OCI-LY3 (cell line): ENCODE measurements around the gene SRR.

Experiments
- H2AFZ ChIP-seq: fragments of 200-600, 300-600 bp; shearing (Covaris generic); 2 replicates; pipeline ENCODE4 v1.6.0; 2014; ENCODE audit warnings: antibody characterized with exemption, low read depth, low read length
- H3K27ac ChIP-seq: fragments of 200-600, 300-600 bp; sonication (generic); 2 replicates; pipeline ENCODE4 v1.5.1; 2014; ENCODE audit warnings: mild to moderate bottlenecking, low read length, moderate library complexity, mixed read lengths
- H3K27me3 ChIP-seq: fragments of 200-600, 300-600 bp; sonication (generic); 2 replicates; pipeline ENCODE4 v1.6.1; 2014; ENCODE audit warnings: low read depth, low read length, mixed read lengths
- H3K36me3 ChIP-seq: fragments of 200-600, 300-600 bp; sonication (generic); replicated peaks from 2 replicates; pipeline ENCODE3; 2014; ENCODE audit warnings: low read depth, low read length, mixed read lengths
- H3K4me1 ChIP-seq: fragments of 300-600, 200-600 bp; sonication (generic); 2 replicates; pipeline ENCODE4 v1.6.1; 2014; ENCODE audit warnings: low read length, mixed read lengths
- H3K4me2 ChIP-seq: fragments of 200-600, 300-600 bp; sonication (generic); 2 replicates; pipeline ENCODE4 v1.6.1; 2014; ENCODE audit warnings: low read length, mixed read lengths
- H3K4me3 ChIP-seq: fragments of 300-600, 200-600 bp; sonication (generic); 2 replicates; pipeline ENCODE4 v1.5.1; 2014; ENCODE audit warnings: antibody characterized with exemption, mild to moderate bottlenecking, low read length, moderate library complexity
- H3K79me2 ChIP-seq: fragments of 300-600, 200-600 bp; shearing (Covaris generic); 2 replicates; pipeline ENCODE4 v1.6.1; 2014; ENCODE audit warnings: mild to moderate bottlenecking, low read length, mixed read lengths
- H3K9ac ChIP-seq: fragments of 300-600, 200-600 bp; shearing (Covaris generic); 2 replicates; pipeline ENCODE4 v1.6.0; 2014; ENCODE audit warnings: mild to moderate bottlenecking, low read length, moderate library complexity
- H3K9me3 ChIP-seq: fragments of 200-600, 300-600 bp; shearing (Covaris generic); 2 replicates; pipeline ENCODE4 v1.6.1; 2014; ENCODE audit warnings: low read length, mixed read lengths; ENCODE audit not compliant: insufficient read depth
- H4K20me1 ChIP-seq: fragments of 200-600, 300-600 bp; sonication (generic); 2 replicates; pipeline ENCODE4 v1.6.1; 2016; ENCODE audit warnings: low read length, mixed read lengths; ENCODE audit not compliant: insufficient read depth
- EZH2phosphoT487 ChIP-seq: fragments of 200-600 bp; shearing (Covaris generic); IDR thresholded peaks from 2 replicates; pipeline ENCODE4 v1.6.1; 2018; ENCODE audit warnings: antibody characterized with exemption, mixed run types, low read depth
- TF ChIP-seq, protein P1 (sequence below): fragments of 200-600, 300-600 bp; sonication (generic); IDR thresholded peaks from 2 replicates; pipeline ENCODE4 v1.5.1; 2014; ENCODE audit warnings: antibody characterized with exemption, low read length, low read depth

SRR gene

DNA sequence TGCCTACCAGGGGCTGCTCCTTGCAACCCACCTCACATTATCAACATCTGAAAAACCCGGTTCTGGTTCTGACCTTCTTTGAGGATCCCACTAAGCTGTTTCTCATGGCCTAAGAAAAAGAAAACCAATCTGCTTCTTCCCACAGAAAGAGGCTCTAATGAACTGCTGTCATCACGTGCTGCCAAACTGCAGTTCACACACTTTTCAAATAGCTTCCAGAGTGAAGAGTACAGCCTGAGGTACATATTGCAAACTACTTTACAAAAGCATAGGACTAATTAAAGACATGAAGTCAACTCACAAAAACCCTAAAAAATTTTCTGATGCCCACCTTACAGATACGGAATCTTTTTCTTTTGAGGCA is 36.9 kb upstream of the SRR start:
- Histone ChIP-seq H4K20me1 (no peaks in the 10 kb centered on the region), H3K9me3 (peaks cover 5% of the 10 kb centered on the region; the same call in 1 of the 2 replicates), H3K36me3 (no peaks in the 10 kb centered on the region), H3K4me2 (no peak overlapping the region), H3K4me1 (no peaks in the 10 kb centered on the region), H3K79me2 (no peaks in the 10 kb centered on the region), H3K4me3 (no peak overlapping the region), H3K9ac (no peak overlapping the region), H3K27ac (no peak overlapping the region), H3K27me3 (no peaks in the 10 kb centered on the region), H2AFZ (no peak overlapping the region)
- TF ChIP-seq EZH2phosphoT487: no peak
- TF ChIP-seq, protein P1, sequence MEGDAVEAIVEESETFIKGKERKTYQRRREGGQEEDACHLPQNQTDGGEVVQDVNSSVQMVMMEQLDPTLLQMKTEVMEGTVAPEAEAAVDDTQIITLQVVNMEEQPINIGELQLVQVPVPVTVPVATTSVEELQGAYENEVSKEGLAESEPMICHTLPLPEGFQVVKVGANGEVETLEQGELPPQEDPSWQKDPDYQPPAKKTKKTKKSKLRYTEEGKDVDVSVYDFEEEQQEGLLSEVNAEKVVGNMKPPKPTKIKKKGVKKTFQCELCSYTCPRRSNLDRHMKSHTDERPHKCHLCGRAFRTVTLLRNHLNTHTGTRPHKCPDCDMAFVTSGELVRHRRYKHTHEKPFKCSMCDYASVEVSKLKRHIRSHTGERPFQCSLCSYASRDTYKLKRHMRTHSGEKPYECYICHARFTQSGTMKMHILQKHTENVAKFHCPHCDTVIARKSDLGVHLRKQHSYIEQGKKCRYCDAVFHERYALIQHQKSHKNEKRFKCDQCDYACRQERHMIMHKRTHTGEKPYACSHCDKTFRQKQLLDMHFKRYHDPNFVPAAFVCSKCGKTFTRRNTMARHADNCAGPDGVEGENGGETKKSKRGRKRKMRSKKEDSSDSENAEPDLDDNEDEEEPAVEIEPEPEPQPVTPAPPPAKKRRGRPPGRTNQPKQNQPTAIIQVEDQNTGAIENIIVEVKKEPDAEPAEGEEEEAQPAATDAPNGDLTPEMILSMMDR: no peak

DNA sequence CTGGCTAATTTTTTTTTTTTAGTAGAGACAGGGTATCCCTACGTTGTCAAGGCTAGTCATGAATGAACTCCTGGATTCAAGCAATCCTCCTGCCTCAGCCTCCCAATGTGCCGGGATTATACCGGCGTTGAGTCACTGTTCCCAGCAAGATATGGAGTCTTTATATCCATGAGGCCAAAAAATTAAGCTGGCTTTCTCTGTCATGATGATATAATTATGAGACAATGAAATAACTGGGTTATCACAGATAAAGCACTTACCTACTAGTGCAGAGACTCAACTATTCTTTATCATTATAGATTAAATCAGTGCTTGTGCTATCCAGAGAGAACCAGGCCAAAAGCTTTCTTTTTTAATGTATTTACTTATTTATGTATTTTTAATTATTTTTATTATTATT is 36.4 kb upstream of the SRR start:
- H2AFZ ChIP-seq: no peak overlapping the region
- no peak for TF ChIP-seq EZH2phosphoT487
- TF ChIP-seq, protein P1: no peak
- no peak overlapping the region for H3K27ac ChIP-seq
- H3K36me3 ChIP-seq: no peaks in the 10 kb centered on the region
- no peak overlapping the region for H3K4me2 ChIP-seq
- H3K9ac ChIP-seq: no peak overlapping the region
- peaks cover 5% of the 10 kb centered on the region; the same call in 1 of the 2 replicates for H3K9me3 ChIP-seq
- H3K79me2 ChIP-seq: no peaks in the 10 kb centered on the region
- no peaks in the 10 kb centered on the region for H4K20me1 ChIP-seq
- H3K4me1 ChIP-seq: no peaks in the 10 kb centered on the region
- H3K27me3 ChIP-seq: no peaks in the 10 kb centered on the region
- no peak overlapping the region for H3K4me3 ChIP-seq

DNA sequence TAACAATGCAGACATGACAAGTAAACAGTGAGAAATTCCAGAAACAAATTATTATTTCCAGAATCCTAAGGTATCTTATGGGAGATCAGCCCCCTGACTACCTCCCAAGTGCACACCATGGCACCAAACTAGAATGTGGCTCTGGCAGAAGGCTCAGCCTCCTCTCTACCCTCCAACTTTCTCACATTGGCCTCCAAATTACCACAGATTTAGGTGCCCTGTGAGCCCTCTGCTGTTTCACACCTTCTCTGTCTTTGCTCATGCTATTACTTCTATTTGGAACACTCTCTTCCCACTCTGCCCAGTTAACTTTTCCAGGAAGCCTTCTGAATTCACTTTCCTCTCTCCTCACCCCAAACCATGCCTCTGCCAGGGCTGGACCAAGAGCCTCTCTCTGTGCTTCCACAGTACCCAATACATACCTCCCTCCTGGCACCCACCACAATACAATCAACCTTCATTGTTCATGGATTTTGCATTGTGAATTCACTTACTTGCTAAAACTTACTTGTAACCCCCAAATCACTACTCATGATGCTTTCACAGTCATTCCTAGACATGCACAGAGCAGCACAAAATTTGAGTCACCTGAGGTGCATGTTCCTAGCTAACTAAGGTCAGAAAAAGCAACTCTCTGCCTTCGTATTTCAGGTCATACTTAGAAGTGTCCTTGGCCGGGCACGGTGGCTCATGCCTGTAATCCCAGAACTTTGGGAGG is 31.6 kb upstream of the SRR start:
- no peaks in the 10 kb centered on the region for H3K9me3 ChIP-seq
- no peaks in the 10 kb centered on the region for H4K20me1 ChIP-seq
- no peak for TF ChIP-seq EZH2phosphoT487
- TF ChIP-seq, protein P1: no peak
- no peaks in the 10 kb centered on the region for H3K36me3 ChIP-seq
- H3K9ac ChIP-seq: no peak overlapping the region
- H3K79me2 ChIP-seq: no peaks in the 10 kb centered on the region
- no peak overlapping the region for H2AFZ ChIP-seq
- no peaks in the 10 kb centered on the region for H3K4me1 ChIP-seq
- H3K4me2 ChIP-seq: no peak overlapping the region
- H3K27ac ChIP-seq: no peak overlapping the region
- no peaks in the 10 kb centered on the region for H3K27me3 ChIP-seq
- no peak overlapping the region for H3K4me3 ChIP-seq

DNA sequence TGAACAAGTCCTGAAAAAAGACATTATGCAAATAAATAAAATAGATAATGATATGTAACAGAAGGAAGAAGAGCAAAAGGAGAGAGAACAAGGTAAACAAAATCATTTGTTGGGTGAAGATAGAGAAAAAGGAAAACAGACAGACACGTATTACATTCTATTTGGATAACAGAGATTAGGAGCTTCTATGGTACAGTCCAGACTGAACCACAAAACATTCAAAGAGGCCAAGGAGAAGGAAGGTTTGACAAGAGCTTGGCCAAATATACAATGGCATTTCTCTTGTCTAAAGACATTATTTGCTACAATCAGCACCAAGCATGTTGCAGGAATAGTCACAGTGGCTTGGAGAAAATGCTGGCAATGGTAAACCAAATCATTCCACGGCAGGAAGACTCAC is 29.3 kb upstream of the SRR start:
- H3K36me3 ChIP-seq: no peaks in the 10 kb centered on the region
- TF ChIP-seq, protein P1: no peak
- TF ChIP-seq EZH2phosphoT487: no peak
- no peaks in the 10 kb centered on the region for H3K9me3 ChIP-seq
- no peak overlapping the region for H3K4me3 ChIP-seq
- no peaks in the 10 kb centered on the region for H3K79me2 ChIP-seq
- H2AFZ ChIP-seq: no peak overlapping the region
- no peaks in the 10 kb centered on the region for H3K27me3 ChIP-seq
- no peak overlapping the region for H3K9ac ChIP-seq
- H4K20me1 ChIP-seq: no peaks in the 10 kb centered on the region
- H3K4me1 ChIP-seq: no peaks in the 10 kb centered on the region
- H3K27ac ChIP-seq: no peak overlapping the region
- no peak overlapping the region for H3K4me2 ChIP-seq
